GM12878 (cell line): ENCODE data around the gene ACSL1. TPM values are rescaled to one million over a fixed set of nuclear protein-coding genes. Genes with fewer than 3 reads are reported as not detected.

ENCODE experiments used
- ATAC-seq: fragments of 200-7000 bp; cut with Tn5 transposase; 3 replicates; pipeline ENCODE4 v1.9.1; 2020; ENCODE audit warnings: mild to moderate bottlenecking, moderate library complexity
- BruUV-seq: library from RNA; stranded (reverse); fragments of 400-500 nt; replicated peaks from 2 replicates; lab custom pipeline; 2021; lab: Mats Ljungman, UMichigan
- CTCF ChIA-PET: fragments of 300-600 bp; sonication (Branson Sonifier 250); formaldehyde crosslinking; extraction: SDS; loops from one replicate; lab custom pipeline; 2021; ENCODE audit warnings: inconsistent platforms; lab: Yijun Ruan, JAX
- POLR2A ChIA-PET: fragments of 350-600 bp; formaldehyde crosslinking; extraction: SDS; loops from one replicate; lab custom pipeline; 2021; ENCODE audit warnings: inconsistent platforms; lab: Charles Lee
- RAD21 ChIA-PET: fragments of 300-600 bp; sonication (Branson Sonifier 250); formaldehyde crosslinking; loops from one replicate; lab custom pipeline; 2023; ENCODE audit warnings: antibody characterized with exemption; ENCODE audit not compliant: unreplicated experiment; lab: Charles Lee
- SMC1A ChIA-PET: fragments of 300-600 bp; sonication (Branson Sonifier 250); formaldehyde crosslinking; loops from one replicate; lab custom pipeline; 2023; ENCODE audit not compliant: unreplicated experiment, uncharacterized antibody; lab: Charles Lee
- DNase-seq: peaks from one replicate; pipeline ENCODE4 v3.0.0-alpha.2; 2011; ENCODE audit warnings: low read depth, low spot score
- FAIRE-seq: peaks from 3 replicates; lab custom pipeline; 2011; peaks lifted over from hg19 to GRCh38; lab: Jason Lieb, UNC
- H2AFZ ChIP-seq: 2 replicates; pipeline ENCODE4 v1.6.0; 2011; ENCODE audit warnings: low read depth, low read length, control low read depth; ENCODE audit not compliant: control insufficient read depth
- H3K27ac ChIP-seq: 2 replicates; pipeline ENCODE4 v1.5.1; 2011; ENCODE audit warnings: control low read depth; ENCODE audit not compliant: control insufficient read depth, insufficient read depth
- H3K27me3 ChIP-seq, 2 experiments: replicated peaks in 1 of 2; 2 replicates each; pipeline versions ENCODE4 v1.6.0 to v1.6.1; 2011; ENCODE audit warnings: low read length in 1 of 2; ENCODE audit not compliant: control insufficient read depth in 2 of 2, insufficient read depth in 2 of 2
- H3K36me3 ChIP-seq, 2 experiments: 2 replicates each; pipeline ENCODE4 v1.5.1; 2011; ENCODE audit warnings: low read length in 1 of 2; ENCODE audit not compliant: control insufficient read depth in 2 of 2, insufficient read depth in 2 of 2
- H3K4me1 ChIP-seq: 2 replicates; pipeline ENCODE4 v1.6.1; 2011; ENCODE audit warnings: mild to moderate bottlenecking, low read length, moderate library complexity, mixed read lengths; ENCODE audit not compliant: control insufficient read depth, insufficient read depth
- H3K4me2 ChIP-seq: 2 replicates; pipeline ENCODE4 v1.6.0; 2011; ENCODE audit warnings: control low read depth; ENCODE audit not compliant: control insufficient read depth, insufficient read depth
- H3K4me3 ChIP-seq: fragments of 200-600 bp; sonication (generic); 2 replicates; pipeline ENCODE4 v1.5.1; 2016
- H3K79me2 ChIP-seq: 2 replicates; pipeline ENCODE4 v1.6.0; 2011; ENCODE audit warnings: low read length; ENCODE audit not compliant: control insufficient read depth, insufficient read depth
- H3K9ac ChIP-seq: 2 replicates; pipeline ENCODE4 v1.8.0; 2011; ENCODE audit warnings: low read length, control low read depth, mixed read lengths; ENCODE audit not compliant: control insufficient read depth, insufficient read depth
- H3K9me3 ChIP-seq: replicated peaks from 3 replicates; pipeline ENCODE4 v1.5.1; 2011; ENCODE audit warnings: mild to moderate bottlenecking, low read length; ENCODE audit not compliant: control insufficient read depth, insufficient read depth
- H4K20me1 ChIP-seq: 2 replicates; pipeline ENCODE4 v1.6.0; 2011; ENCODE audit not compliant: control insufficient read depth, insufficient read depth
- ATF7 ChIP-seq: fragments of 450-650 bp; IDR thresholded peaks from 2 replicates; pipeline ENCODE4 v1.6.1; 2016; ENCODE audit warnings: low read depth, mild to moderate bottlenecking
- BCLAF1 ChIP-seq: fragments of 450-650 bp; IDR thresholded peaks from 2 replicates; pipeline ENCODE4 v1.6.1; 2017; ENCODE audit warnings: antibody characterized with exemption, mild to moderate bottlenecking, moderate library complexity
- BMI1 ChIP-seq: fragments of 450-650 bp; IDR thresholded peaks from 2 replicates; pipeline ENCODE4 v1.6.1; 2016; ENCODE audit warnings: mild to moderate bottlenecking, moderate library complexity, borderline replicate concordance
- CTCF ChIP-seq, 3 experiments: IDR thresholded peaks in 2 of 3; conservative IDR thresholded peaks in 1 of 3; 2 replicates each; pipeline ENCODE4 v1.5.1; 2011; ENCODE audit warnings: low read depth in 3 of 3, low read length in 3 of 3, mild to moderate bottlenecking in 3 of 3, control low read depth in 2 of 3, moderate library complexity in 2 of 3, inconsistent platforms in 1 of 3, mixed read lengths in 1 of 3; ENCODE audit not compliant: control insufficient read depth in 2 of 3, insufficient read depth in 1 of 3; ENCODE audit errors: extremely low read depth in 1 of 3
- EP300 ChIP-seq, 2 experiments: fragments of 150-350 bp in 1 of 2; IDR thresholded peaks; 2 replicates each; pipeline ENCODE4 v1.6.1; 2011 to 2012; ENCODE audit warnings: low read depth in 2 of 2, low read length in 2 of 2, borderline replicate concordance in 1 of 2, improper control_type of control experiment in 1 of 2, inconsistent platforms in 1 of 2; ENCODE audit not compliant: control insufficient read depth in 1 of 2
- FOS ChIP-seq: IDR thresholded peaks from 3 replicates; pipeline ENCODE4 v1.6.1; 2011; ENCODE audit warnings: borderline replicate concordance; ENCODE audit not compliant: insufficient read length; ENCODE audit errors: extremely low read depth
- KLF5 ChIP-seq: fragments of 450-650 bp; IDR thresholded peaks from 2 replicates; pipeline ENCODE4 v1.6.1; 2014; ENCODE audit warnings: mild to moderate bottlenecking; ENCODE audit not compliant: partially characterized antibody
- MYC ChIP-seq: IDR thresholded peaks from 2 replicates; pipeline ENCODE4 v1.6.1; 2011; ENCODE audit warnings: mild to moderate bottlenecking, low read length, moderate library complexity, inconsistent platforms; ENCODE audit not compliant: insufficient read depth, insufficient replicate concordance, insufficient read length, severe bottlenecking
- NFYB ChIP-seq: IDR thresholded peaks from 2 replicates; pipeline ENCODE4 v1.6.1; 2011; ENCODE audit warnings: low read depth, mild to moderate bottlenecking, low read length, improper control_type of control experiment, moderate library complexity; ENCODE audit not compliant: insufficient read depth
- POLR2A ChIP-seq: IDR thresholded peaks from 2 replicates; pipeline ENCODE4 v1.6.1; 2011; ENCODE audit warnings: low read depth, mild to moderate bottlenecking, low read length
- POU2F2 ChIP-seq: IDR thresholded peaks from 3 replicates; pipeline ENCODE4 v1.6.1; 2011; ENCODE audit warnings: low read depth, mild to moderate bottlenecking, low read length, borderline replicate concordance
- SIN3A ChIP-seq: IDR thresholded peaks from 2 replicates; pipeline ENCODE4 v1.6.1; 2012; ENCODE audit warnings: low read depth, low read length, improper control_type of control experiment
- SUPT20H ChIP-seq: IDR thresholded peaks from 2 replicates; pipeline ENCODE4 v1.6.1; 2011; ENCODE audit warnings: low read depth, mild to moderate bottlenecking, low read length, moderate library complexity, borderline replicate concordance; ENCODE audit not compliant: control insufficient read depth
- ZNF384 ChIP-seq: IDR thresholded peaks from 2 replicates; pipeline ENCODE4 v1.6.1; 2012; ENCODE audit warnings: low read depth, mild to moderate bottlenecking, low read length, improper control_type of control experiment, borderline replicate concordance
- WGBS: methylation state at CpG from one replicate; pipeline ENCODE4 v1.1.6; 2016; ENCODE audit warnings: low lambda C conversion rate; ENCODE audit not compliant: insufficient replicate concordance, insufficient coverage; ENCODE audit errors: missing lambda C conversion rate; 5-methylcytosine and 5-hydroxymethylcytosine counted together
- in situ Hi-C: fragments of 300-500 bp; cut with MboI; formaldehyde crosslinking; loops from 9 replicates; pipeline ENCODE4 v1.14.3; 2018; ENCODE audit warnings: mixed read lengths
- intact Hi-C: fragments of 100-400 bp; cut with micrococcal nuclease; formaldehyde crosslinking; loops from one replicate; pipeline ENCODE4 v1.14.2; 2022; ENCODE audit not compliant: unreplicated experiment
- polyA plus RNA-seq, 11 experiments: library from polyadenylated mRNA; depleted of rRNA in 4 of 11; unstranded in 6 of 11; stranded (reverse) in 5 of 11; fragments of >200 nt; fragmentation: Nextera tagmentation in 4 of 11; fragmentation: Illumina TruSeq in 1 of 11; extraction: Ambion mirVana in 4 of 11; extraction: Trizol in 1 of 11; gene quantifications; 1 replicate in 1 of 11; 2 replicates in 10 of 11; pipeline versions ENCODE4 v1.2.1 to v1.2.3, GENCODE V29; 2011 to 2016; ENCODE audit warnings: inconsistent platforms in 2 of 11, missing spikeins in 2 of 11, low read depth in 1 of 11
- total RNA-seq, 4 experiments: library from RNA; depleted of rRNA in 3 of 4; stranded (reverse); fragments of >200 nt in 3 of 4; fragmentation: Illumina TruSeq in 1 of 4; extraction: Trizol in 1 of 4; gene quantifications; 2 replicates each; pipeline versions ENCODE4 v1.2.1 to v1.2.3, GENCODE V29; 2013 to 2021

The ACSL1 gene
- total and polyA plus RNA-seq, 10 of the 15 experiments (the other 5 are each of a cell fraction or from before 2014, with no cell fraction given), result 30.7 to 68.1 (median 58.7) TPM

- ChIA-PET SMC1A (interaction anchor here (1.1 kb wide), 1 partner anchor 58 kb away, joined by 3 read pairs; no protein-coding TSS in a partner anchor), RAD21 (no interaction called here), POLR2A (no interaction called here), CTCF (interaction anchor here (1.0 to 2.2 kb wide), 2 partner anchors 15 to 44 kb away, joined by 3 to 11 read pairs; no protein-coding TSS in a partner anchor)
- DNase-seq, result no peak
- intact Hi-C loops (no loop called here), in situ Hi-C loops (no loop called here)
- Histone ChIP-seq H4K20me1 (0 out of 2 replicates have a peak, but pooled peaks cover 2% of the 10 kb centered on the region), H3K4me2 (no peak overlapping the region), H3K4me1 (peaks cover 15% of the 10 kb centered on the region), H3K27me3 (no peaks in the 10 kb centered on the region), H2AFZ (no peak overlapping the region), H3K36me3 (peaks cover 11 to 34% of the 10 kb centered on the region in 2 experiments), H3K79me2 (peaks cover 15% of the 10 kb centered on the region), H3K9ac (no peak overlapping the region), H3K27ac (no peak overlapping the region), H3K4me3 (no peak overlapping the region), H3K9me3 (no peaks in the 10 kb centered on the region)
- no peak; the same call in 2 of the 3 replicates for ATAC-seq
- WGBS, result 69% methylated on average over 3 of the region's 3 CpGs
- no peak for TF ChIP-seq CTCF (IDR thresholded peaks at IDR 0.05 in 2 of 3, conservative IDR thresholded peaks at IDR 0.05 in 1 of 3; ENCODE audit: control insufficient read depth in 2 of 3, extremely low read depth in 1 of 3, insufficient read depth in 1 of 3, low read depth in 3 of 3, low read length in 3 of 3)
- no peak for TF ChIP-seq POLR2A
- no peak for TF ChIP-seq EP300 (IDR thresholded peaks at IDR 0.05; ENCODE audit: borderline replicate concordance in 1 of 2, control insufficient read depth in 1 of 2, low read depth in 2 of 2, low read length in 2 of 2)
- no peak for TF ChIP-seq MYC
- no peak for TF ChIP-seq NFYB
- no peak for TF ChIP-seq BMI1
- no peak for TF ChIP-seq ZNF384
- no peak for TF ChIP-seq ATF7
- no peak for TF ChIP-seq FOS
- no peak for TF ChIP-seq KLF5
- TF ChIP-seq SUPT20H, result no peak
- no peak for TF ChIP-seq BCLAF1
- TF ChIP-seq SIN3A, result no peak
- no peak for TF ChIP-seq POU2F2
- BruUV-seq, result no TSS peak
- FAIRE-seq, result no peak
Measured at GRCh38 chr4:184790826-184791225, 34.9 kb downstream of the ACSL1 start.
